ENCODE measurements around the gene NEURL3.
"Not testable (repeated sequence)": the region's sequence is repeated elsewhere in the genome, so short reads cannot be mapped to it uniquely, and the experiment has no call there.

NEURL3 gene

GRCh38 chr2:96505231-96505889 lies at the start of gene NEURL3:
NEURL3 (minus strand) TSS chr2:96505357; CDS start chr2:96505286, 71 bp downstream.
- no peak for TF ChIP-seq CTCF (IDR thresholded peaks at IDR 0.05; ENCODE audit: control insufficient read depth, insufficient read depth, low read depth, low read length, missing control alignments)
- DNase-seq (ENCODE audit: low read depth): peak; percentile 28
- no peak within 1 kb of the TSS for H3K4me3 ChIP-seq (ENCODE audit: control insufficient read depth, low read depth, low read length)

GRCh38 chr2:96554293-96555145 lies 49.4 kb upstream of the NEURL3 start:
- H3K4me3 ChIP-seq (ENCODE audit: control insufficient read depth, low read depth, low read length): no peak overlapping the region
- peak; percentile 94 for TF ChIP-seq CTCF (IDR thresholded peaks at IDR 0.05; ENCODE audit: control insufficient read depth, insufficient read depth, low read depth, low read length, missing control alignments)
- no peak for DNase-seq (ENCODE audit: low read depth)

GRCh38 chr2:96553957-96554292 lies 48.8 kb upstream of the NEURL3 start:
- H3K4me3 ChIP-seq (ENCODE audit: control insufficient read depth, low read depth, low read length); DNase-seq (ENCODE audit: low read depth): not testable (repeated sequence)

- H3K4me3 ChIP-seq (ENCODE audit: control insufficient read depth, low read depth, low read length): no peak overlapping the region
- no peak for DNase-seq (ENCODE audit: low read depth)
- TF ChIP-seq CTCF (IDR thresholded peaks at IDR 0.05; ENCODE audit: control insufficient read depth, insufficient read depth, low read depth, low read length, missing control alignments): no peak
Observed at GRCh38 chr2:96553176-96553956, 48.2 kb upstream of the NEURL3 start.

GRCh38 chr2:96552315-96553175 lies 47.4 kb upstream of the NEURL3 start:
- H3K4me3 ChIP-seq (ENCODE audit: control insufficient read depth, low read depth, low read length): no peak overlapping the region
- no peak for DNase-seq (ENCODE audit: low read depth)
- no peak for TF ChIP-seq CTCF (IDR thresholded peaks at IDR 0.05; ENCODE audit: control insufficient read depth, insufficient read depth, low read depth, low read length, missing control alignments)

- no peak for DNase-seq (ENCODE audit: low read depth)
- TF ChIP-seq CTCF (IDR thresholded peaks at IDR 0.05; ENCODE audit: control insufficient read depth, insufficient read depth, low read depth, low read length, missing control alignments): no peak
- no peak overlapping the region for H3K4me3 ChIP-seq (ENCODE audit: control insufficient read depth, low read depth, low read length)
Observed at GRCh38 chr2:96551605-96552314, 46.6 kb upstream of the NEURL3 start.

All from AG09309 (cell line).